ENCODE measurements around the gene RAB28.

- TF ChIP-seq POLR2A (IDR thresholded peaks at IDR 0.05; ENCODE audit: control extremely low read depth in 1 of 2, low read depth in 2 of 2, low read length in 2 of 2) (no peak), MAX (IDR thresholded peaks at IDR 0.05) (no peak), TCF12 (IDR thresholded peaks at IDR 0.05; ENCODE audit: low read depth, low read length) (no peak), RAD21 (IDR thresholded peaks at IDR 0.05 in 1 of 2, conservative IDR thresholded peaks at IDR 0.05 in 1 of 2; ENCODE audit: low read depth in 2 of 2, low read length in 2 of 2) (no peak), ZNF274 (IDR thresholded peaks at IDR 0.05; ENCODE audit: borderline replicate concordance, extremely low read depth, low read length) (no peak), HDAC2 (IDR thresholded peaks at IDR 0.05; ENCODE audit: borderline replicate concordance in 1 of 2, low read depth in 2 of 2, low read length in 2 of 2) (no peak), FOSL1 (IDR thresholded peaks at IDR 0.05; ENCODE audit: insufficient read depth, low read depth, low read length) (no peak), CEBPB (IDR thresholded peaks at IDR 0.05; ENCODE audit: low read depth, low read length) (no peak)
These were observed 8.0 kb downstream of the RAB28 start for GRCh38 chr4:13476152-13476551.

Data from H1 (cell line).